Activated effector memory CD4-positive, alpha-beta T cell treated with Interleukin-2 at 50 U/mL for 16 hours (primary cell): Measurements from ENCODE around the gene B4GALT5.
"Not testable (repeated sequence)": the region's sequence is repeated elsewhere in the genome, so short reads cannot be mapped to it uniquely, and the experiment has no call there.

Source experiments
- DNase-seq: peaks from one replicate; pipeline ENCODE4 v3.0.0-alpha.2; 2020

Gene B4GALT5

DNA sequence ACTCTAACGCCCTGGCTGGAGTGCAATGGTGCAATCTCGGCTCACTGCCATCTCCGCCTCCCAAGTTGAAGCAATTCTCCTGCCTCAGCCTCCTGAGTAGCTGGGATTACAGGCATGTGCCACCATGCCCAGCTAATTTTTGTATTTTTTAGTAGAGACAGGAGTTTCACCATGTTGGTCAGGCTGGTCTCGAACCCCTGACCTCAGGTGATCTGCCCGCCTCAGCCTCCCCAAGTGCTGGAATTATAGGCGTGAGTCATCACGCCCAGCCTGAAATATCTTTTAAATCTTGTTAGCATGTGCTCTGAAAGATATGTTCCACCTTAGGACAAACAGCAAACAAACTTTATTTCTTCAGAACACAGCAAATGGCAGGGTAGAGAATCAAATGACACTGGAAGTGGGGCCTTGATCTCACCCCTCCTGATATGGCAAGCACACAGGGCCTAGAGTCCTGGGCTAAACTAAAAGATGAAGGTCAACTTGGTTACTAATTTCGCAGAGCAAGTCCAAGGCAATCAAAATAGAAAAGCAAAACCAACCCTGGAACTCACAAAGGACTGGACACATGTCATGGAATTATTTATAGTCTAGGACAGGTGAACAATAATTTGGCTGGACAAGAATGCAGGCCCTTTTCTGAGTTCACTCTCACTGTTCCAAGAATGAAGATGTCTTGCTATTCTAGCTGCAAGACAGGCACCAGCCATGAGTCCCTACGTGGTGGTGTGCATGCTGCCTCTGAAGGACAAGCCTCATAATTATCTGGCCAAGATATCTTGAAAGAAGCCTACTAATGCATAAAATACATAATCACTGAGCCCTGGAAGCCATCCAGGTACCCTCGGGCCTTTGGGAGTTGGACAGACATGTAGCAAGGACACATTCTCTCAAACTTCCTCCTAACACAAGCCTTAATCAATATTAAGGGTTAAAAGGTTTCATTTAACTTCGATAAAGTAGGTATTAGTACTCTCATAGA is 35.6 kb downstream of the B4GALT5 start:
- no peak for DNase-seq

DNA sequence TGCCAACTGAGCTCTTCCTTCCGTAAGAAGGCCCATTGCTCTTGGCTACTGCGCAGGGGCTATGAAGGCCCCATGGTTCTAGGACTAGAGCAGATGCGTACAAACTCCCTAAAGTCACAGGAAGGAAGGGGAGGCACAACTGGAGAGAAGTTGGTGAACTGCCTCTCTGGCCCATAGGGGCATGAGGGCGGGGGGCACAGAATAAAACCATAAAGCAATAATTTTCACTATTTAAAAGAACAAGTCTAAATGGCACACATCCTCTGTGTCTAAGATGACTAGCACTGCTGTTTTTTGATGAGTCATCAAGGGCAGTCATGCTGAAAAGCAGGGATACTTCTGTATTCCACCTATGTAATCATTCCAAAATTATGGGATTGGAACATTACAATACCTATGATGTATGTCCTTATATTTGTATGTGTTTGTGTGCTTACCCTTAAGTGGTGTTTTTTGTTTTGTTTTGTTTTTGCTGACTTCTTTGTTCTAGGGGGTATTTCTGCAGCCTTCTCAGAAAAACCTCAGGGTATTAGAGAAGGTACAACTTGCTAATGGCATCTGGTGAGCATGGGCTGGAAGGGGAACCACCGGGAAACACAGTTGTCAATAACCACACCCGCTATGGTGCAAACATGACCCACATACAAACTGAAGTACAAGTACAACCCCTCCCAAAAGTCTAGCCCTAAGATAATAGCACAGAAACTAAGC is 36.9 kb downstream of the B4GALT5 start:
- DNase-seq = peak; percentile 42

DNA sequence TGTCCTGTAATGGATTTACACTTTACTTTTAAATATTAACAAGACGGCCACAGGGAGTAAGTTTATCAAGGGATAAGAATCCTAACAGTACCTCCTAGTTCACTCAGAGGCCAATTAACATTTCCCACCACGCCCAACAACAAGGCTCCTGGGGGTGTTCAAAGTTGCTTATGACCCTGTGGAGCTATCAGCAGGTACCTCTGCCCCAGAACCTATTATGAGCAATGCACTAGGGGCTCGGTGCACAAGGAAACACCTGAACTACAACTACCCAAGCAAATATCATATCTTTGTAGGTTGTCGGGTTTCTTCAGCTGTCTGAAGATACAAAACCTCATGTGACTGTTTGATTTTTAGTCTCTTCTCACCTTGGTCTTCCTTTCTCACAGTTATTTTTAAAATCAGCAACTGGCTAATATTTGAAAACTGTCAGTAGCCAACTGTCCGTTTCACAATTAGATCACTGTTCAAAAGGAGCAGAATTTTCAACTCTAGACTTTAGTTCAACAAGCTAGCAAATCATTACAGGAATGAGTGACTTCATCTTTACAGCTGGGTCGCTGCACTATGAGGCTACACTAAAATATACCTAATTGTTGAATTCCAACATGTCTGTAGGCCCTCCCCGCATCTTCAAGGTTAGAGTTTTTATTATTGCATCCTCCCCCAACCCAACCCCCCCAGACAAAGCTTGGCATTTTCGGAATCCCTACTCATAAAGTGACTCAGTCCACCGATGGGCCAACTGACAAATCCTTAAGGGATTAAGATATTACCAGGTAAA is 38.1 kb downstream of the B4GALT5 start:
- DNase-seq = no peak

DNA sequence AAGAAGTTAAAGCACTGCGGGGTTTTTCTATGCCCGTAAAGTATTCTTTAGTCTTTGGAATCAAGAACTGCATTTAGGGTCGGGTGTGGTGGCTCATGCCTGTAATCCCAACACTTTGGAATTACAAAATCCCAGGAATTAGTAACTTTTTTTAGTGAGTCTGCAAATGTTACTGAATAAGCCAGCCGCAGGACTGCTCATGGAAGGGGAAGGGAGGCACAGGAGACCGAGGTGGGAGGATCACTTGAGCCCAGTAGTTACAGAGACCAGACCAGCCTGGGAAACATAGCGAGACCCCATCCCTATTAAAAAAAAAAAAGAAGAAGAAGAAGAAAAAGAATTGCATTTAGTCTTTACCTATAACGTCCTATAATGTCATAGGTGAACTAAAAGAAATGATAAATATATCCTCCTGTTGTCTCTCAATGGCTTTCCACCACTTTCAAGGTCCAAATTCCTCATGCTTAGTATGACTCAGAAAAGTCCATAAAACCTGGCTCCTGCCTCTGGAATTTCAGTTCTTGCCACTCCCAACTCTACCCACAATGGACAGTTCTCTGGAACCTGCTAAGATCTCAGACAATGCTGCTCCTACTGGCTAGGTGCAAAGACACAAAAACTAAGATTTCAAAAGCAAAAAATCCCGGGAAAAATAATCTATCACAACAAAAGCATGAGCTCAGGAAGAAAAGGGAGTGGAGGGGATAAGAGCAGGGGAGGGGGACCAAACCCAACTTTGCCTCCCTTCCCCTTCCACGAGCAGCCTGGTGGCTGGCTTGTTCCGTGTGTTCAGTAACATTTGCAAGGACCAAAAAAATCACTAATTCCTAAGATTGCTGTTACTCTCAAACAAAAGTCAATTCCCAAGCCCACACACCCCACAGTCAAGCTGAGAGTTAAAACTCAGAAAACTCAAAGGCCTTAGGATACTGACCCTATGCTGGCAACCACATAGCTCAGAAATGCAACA is 39.0 kb downstream of the B4GALT5 start:
- DNase-seq = no peak

DNA sequence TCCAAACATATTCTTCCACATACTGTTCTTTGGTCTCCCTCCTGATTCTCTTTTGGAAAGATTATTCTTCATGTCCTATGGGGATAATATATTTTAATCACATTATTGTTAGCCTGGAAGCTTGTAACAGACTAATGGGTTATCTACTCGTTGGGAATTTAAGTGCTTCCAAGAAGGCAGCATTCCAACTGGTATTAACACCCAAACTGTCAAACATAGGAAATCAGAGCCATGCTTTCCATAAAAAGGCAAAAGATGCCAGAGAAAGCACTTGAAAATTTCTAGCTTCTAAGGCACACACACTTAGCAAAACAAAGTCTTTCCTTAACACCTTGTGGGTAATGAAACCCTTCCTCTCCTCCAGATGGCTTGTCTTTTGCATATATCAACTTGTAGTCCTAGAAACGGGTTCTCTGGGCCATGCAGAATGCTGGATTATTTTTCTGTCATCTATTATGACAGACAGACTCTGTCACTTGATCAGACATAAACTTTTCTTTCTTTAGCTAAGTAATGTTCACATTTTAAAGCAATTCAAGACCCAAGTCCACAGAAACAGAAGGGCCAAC is 41.5 kb downstream of the B4GALT5 start:
- DNase-seq = no peak

DNA sequence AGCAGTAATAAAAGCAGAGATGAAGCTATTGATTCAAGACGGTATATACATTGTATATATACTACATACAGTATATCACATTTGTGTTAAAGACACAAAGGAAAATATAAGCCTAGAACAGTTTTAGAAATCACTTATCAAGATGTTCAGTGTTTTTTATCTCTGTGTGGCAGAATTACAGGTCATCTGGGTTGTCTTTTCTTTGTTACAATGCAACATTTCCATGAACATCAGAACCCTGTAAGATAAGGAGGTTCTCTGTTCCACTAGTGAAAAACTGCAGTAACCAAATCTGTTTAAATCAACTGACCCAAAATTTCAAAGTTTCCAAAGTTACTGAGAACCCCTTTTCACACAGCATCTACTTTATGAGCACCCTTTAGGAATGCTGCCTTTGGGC is 42.2 kb downstream of the B4GALT5 start:
- no peak for DNase-seq

DNA sequence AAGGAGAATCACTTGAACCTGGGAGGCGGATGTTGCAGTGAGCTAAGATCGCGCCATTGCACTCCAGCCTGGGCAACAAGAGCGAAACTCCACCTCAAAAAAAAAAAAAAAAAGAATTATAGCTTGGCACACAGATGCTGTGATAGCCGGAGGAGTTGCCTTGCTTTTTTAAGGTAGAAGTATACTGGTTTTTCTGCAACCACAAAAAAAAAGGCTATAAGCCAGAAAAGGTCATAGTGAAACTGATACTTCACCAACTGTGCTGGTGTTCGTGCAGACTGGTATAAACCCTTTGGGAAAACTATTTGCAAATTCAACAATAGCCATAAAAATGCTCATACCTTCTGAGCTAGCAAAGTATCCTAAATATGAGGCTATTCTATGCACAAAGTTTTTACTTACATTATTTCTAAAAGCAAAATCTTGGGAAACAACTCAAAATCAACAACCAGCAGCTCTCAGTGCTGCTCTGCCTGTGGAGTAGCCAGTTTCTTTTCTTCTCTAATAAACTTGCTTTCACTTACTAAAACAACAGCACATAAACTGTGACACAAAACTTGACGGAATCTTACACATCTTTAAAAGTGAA is 44.0 kb downstream of the B4GALT5 start:
- no peak for DNase-seq

DNA sequence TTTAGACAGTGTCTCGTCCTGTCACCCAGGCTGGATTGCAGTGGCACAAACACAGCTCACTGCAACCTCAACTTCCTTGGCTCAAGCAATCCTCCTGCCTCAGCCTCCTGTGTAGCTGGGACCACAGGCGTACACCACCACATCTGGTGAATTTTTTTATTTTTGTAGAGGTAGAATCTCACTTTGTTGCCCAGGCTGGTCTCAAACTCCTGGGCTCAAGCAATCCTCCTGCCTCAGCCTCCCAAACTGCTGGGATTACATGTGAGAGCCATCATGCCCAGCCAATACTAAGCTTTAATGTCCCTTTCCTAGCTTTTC is 44.8 kb downstream of the B4GALT5 start:
- DNase-seq = not testable (repeated sequence)

DNA sequence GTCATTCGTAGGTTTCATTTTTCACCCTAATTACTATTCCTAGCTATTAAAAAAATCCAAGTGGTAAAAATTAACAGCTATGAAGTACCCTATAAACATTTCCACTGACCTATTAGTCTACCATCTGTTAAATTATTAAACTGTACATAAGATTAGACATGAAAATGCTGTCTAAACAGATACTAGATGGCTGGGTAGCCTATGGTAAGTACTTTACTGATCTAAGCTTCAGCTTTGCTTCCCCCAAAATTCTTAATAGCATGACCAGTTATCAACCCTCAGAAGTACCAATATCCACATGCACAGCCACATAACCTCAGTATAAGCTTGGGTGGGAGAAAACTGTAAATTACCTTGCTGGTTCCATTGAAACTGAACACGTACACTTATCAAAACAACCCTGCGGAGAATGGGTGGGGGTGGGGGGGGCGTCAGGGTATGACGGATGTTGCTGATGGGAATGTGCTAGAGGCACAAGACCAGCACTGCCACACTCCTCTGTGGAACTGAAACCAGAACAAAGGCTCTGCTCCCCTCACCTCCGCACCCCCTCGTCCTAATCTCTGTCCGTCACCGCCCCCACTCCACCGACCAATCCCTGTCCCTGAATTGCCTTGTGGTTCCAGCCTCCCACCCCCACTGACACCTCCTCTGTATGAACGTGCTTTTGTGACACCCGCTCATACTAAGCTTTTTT is 45.3 kb downstream of the B4GALT5 start:
- DNase-seq = peak; percentile 50

DNA sequence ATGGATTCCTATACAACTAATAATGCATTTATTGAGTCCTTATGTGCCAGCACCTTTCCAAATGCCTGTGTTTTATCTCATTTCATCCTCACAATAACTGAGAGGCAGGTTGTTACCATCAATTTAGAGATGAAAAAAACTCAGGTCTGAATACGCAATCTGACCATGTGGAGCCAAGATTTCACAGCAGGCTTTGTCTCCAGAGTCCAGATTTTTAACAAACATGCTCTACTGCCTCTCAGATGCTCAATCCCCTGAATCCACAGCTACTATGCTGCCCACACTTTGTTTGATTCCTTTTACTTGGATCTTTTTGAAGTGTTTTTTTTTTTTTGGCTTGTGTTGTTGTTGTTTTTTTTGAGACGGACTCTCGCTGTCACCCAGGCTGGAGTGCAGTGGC is 46.8 kb downstream of the B4GALT5 start:
- no peak for DNase-seq

DNA sequence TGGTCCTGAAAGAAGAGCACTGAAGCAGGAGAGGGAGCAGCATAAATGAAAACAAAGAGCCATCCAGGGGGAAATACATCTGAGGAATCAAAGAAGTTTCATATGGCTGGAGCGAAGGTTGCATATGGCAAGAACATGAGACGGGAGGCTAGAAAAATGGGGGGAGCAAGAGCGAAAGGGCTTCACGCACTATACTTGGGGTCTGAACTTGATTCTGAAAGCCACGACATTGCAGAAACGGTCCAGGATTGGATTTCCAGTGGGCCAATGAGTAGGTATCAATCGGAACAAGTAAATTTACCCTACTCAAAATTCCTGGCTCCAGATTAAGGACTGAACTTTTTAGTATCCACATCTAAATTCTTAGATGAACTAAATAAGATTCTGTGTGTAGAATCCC is 47.9 kb downstream of the B4GALT5 start:
- DNase-seq = no peak

DNA sequence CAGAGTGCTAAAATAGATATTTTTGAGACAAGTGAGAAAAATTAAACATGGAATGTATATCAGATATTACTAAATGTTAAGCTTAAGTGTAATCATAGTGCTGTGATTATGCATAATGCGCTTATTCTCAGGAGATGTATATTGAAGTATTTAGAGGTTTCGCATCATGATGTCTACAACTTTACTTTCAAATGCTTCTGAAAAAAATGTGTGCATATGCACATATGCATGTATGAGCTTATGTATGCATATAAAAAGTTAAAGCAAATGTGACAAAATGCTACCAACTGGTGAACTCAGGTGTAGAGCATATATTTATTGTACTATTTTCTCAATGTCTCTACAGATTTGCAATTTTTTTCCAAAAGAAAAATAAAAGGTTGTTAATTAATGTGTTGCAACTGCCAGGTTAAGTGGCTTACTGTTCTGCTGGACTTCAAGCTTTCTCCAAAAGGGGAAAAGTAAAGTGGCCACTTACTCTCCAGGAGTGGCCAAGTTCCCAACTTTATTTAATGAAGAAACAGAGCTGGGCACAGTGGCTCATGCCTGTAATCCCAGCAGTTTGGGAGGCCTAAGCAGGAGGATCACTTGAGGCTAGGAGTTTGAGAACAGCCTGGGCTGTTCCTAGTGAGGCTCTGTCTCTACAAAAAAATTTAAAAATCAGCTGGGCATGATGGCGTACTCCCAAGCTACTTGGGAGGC is 48.9 kb downstream of the B4GALT5 start:
- no peak for DNase-seq

DNA sequence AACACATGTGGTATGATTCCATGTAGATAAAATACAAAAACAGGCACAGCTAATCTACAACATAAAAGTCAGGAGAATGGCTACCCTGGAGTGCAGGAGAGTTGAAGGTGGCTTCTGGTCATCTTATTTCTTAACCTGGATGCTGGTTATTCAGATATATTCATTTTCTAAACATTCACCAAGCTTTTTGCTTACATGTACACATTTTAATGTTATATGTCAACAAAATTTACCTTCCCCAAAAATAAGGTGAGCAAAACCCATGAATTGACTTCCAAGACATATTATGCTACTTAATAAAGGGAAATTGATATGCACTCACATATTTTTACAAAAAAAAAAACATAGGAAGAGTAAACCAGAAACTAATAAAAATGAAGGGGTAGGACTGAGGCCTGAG is 50.6 kb downstream of the B4GALT5 start:
- no peak for DNase-seq

DNA sequence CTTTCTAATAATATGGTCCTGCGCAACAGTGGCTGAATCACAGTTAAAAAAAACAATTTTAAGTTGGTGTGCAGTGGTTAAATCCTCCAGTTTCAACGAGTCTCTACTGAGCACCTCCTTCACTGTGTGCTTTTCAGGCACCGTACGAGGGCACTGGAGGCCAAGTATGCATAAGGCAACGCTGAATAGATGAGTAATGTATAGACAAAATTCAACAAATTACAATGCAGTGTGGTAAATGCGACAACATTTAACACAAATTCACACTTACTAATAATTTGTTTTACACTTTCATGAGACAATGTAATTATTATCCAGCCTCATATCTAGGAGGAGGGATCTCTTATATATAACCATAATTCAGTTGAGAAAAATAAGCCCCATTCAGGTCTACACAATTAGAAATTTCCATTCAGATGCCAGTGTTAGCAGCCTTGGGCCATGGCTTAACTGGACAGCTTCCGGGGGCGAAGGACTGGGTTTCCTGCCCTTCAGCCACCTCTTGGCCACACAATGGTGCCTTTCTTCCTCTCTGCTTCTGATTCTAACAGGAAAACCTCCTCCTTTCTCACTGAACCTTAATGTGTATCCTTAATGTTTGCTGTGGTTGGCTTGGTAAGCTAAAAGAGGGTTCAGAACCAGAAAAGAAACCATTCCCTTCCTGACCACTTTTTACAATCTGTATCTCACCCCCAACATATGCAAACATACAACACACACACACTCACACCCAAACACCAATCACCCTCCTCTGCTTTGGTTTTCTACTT is 51.9 kb downstream of the B4GALT5 start:
- DNase-seq = no peak

DNA sequence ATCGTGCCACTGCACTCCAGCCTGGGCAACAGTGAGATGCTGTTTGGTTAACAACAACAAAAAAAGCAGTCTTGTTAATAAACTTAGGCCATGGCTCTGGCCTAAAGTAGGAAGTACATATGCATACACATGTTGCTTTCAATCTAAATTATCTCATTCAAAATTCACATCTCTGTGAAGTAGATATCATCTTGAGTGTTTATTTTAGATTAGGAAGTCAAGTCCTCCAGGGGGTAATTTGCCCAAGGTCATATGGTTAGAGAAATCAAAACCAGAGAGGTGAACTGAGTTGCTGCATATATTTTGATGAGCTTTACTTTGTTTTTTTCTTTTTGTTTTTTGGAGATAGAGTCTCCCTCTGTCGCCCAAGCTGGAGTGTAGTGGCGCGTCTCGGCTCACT is 52.8 kb downstream of the B4GALT5 start:
- DNase-seq = no peak

DNA sequence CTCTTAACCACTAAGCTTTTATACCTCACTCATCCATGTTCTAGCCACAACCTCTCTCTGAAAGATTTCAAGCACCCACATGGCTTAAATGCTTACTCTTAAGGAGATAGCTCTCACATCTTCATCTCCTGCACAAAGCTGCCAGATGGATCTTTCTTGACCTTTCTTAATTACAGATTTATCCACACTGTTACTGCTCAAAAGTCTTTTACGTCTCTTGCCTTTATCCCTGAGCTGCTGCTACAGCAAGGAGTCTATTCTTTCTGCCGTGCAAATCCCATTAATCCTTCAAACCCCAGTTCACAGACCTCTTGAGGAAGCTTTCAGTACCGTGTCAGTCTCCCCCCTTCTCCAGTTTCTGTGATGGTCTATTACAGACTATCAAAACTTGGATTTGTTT is 54.6 kb downstream of the B4GALT5 start:
- DNase-seq = no peak

DNA sequence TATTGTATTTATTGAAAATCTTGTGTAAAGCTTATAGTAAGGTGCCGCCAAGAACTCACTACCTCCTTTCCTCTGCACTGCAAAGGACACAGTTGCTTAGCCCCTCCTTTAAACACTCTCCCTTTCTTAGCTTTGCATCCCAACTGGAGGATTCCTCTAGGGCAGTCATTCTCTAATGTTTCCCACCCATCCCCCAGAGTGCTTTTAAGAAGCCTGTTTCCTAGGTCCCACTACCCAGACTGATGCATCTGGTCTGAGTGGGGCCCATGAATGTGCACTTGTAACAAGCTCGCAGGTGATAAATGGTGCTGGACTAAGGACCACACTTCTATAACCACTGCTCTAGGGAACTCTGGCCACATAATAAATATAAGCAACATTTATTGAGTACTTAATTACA is 55.2 kb downstream of the B4GALT5 start:
- DNase-seq = no peak

DNA sequence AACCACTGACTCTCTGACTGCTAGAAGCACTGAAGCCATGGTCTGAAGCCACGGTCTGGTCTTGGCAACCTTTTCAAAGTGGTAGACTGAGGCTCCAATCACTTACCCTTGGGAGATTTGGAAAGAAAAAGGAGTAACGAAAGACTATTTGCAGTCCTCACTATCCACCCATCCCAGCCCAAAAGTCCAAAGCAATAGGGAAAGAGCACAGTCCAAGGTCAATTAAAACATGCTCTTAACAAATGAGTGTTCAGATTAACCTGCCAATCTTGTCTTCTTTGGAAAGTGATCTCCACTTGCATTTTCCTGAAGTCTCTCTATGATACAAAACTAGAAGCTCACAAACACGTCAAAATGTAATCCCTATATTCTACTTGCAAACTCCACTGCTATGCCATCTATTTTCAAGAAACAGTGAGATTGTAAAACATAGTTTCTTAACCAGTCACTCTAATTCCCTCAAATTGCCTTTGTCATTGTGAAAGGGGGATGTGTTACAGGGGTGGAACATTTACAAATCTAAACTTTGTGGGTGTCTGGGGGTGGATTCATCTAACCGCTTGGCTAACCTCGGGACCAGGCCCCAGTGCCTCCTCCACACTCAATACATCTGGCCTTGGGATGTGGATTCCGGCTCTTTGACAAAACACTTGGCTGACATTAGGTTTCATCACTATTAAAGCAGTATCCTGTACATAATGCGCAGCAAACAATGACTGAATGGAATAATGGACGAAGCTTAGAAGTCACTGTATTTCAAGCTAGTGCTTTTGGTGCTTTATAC is 56.4 kb downstream of the B4GALT5 start:
- no peak for DNase-seq

DNA sequence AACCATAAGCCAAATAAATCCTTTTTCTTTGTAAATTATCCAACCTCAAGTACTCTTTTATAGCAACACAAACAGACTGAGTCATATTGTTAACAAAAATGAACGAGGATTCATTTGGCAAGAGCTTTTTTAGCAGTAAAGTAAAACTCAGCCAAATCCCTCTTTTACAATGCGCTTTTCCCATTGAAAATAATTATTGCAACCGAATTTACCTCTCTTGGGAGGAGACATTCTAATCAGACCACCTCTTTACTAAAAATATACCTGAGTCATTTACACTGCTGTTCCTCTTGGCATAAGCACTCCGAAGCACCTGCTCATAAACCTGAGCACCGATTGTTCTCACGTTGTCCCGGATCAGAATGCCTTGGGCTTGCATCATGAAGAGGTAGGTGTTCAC is 57.4 kb downstream of the B4GALT5 start:
- no peak for DNase-seq
